Endothelial cell of umbilical vein (primary cell): ENCODE data around the gene TDRD7. TPM values are rescaled to one million over a fixed set of nuclear protein-coding genes. Genes with fewer than 3 reads are reported as not detected.

Experiments
- BruUV-seq: library from RNA; stranded (reverse); fragments of 400-500 nt; replicated peaks from 2 replicates; lab custom pipeline; 2021; lab: Mats Ljungman, UMichigan
- CTCF ChIA-PET: fragments of 300-600, 350-600 bp; sonication (Branson Sonifier 250); formaldehyde crosslinking; loops from one replicate; lab custom pipeline; 2021; ENCODE audit warnings: antibody characterized with exemption, inconsistent platforms; lab: Charles Lee
- POLR2A ChIA-PET: fragments of 300-600, 350-600 bp; sonication (Branson Sonifier 250); formaldehyde crosslinking; loops from one replicate; lab custom pipeline; 2021; ENCODE audit warnings: antibody characterized with exemption, inconsistent platforms; lab: Charles Lee
- DNase-seq: peaks from one replicate; pipeline ENCODE4 v3.0.0-alpha.2; 2011; ENCODE audit warnings: low read depth, low spot score
- FAIRE-seq: peaks from 2 replicates; lab custom pipeline; 2011; peaks lifted over from hg19 to GRCh38; lab: Jason Lieb, UNC
- H2AFZ ChIP-seq: 2 replicates; pipeline ENCODE4 v1.6.0; 2012; ENCODE audit warnings: low read depth, low read length, control low read depth, inconsistent platforms
- H3K27ac ChIP-seq: 2 replicates; pipeline ENCODE4 v1.5.1; 2011; ENCODE audit warnings: low read depth, mild to moderate bottlenecking, control low read depth, low read length, moderate library complexity; ENCODE audit not compliant: insufficient read depth
- H3K27me3 ChIP-seq, 2 experiments: 2 replicates each; pipeline versions ENCODE4 v1.6.0 to v1.6.1; 2011; ENCODE audit warnings: low read length in 2 of 2, mixed read lengths in 1 of 2; ENCODE audit not compliant: control insufficient read depth in 2 of 2, insufficient read depth in 2 of 2
- H3K36me3 ChIP-seq, 2 experiments: 2 replicates in 1 of 2; 3 replicates in 1 of 2; pipeline ENCODE4 v1.5.1; 2011; ENCODE audit warnings: low read length in 2 of 2, mild to moderate bottlenecking in 1 of 2, moderate library complexity in 1 of 2; ENCODE audit not compliant: control insufficient read depth in 2 of 2, insufficient read depth in 2 of 2; ENCODE audit errors: extremely low read depth in 1 of 2
- H3K4me1 ChIP-seq: 3 replicates; pipeline ENCODE4 v1.5.1; 2011; ENCODE audit warnings: mild to moderate bottlenecking, low read length; ENCODE audit not compliant: control insufficient read depth, insufficient read depth; ENCODE audit errors: extremely low read depth
- H3K4me2 ChIP-seq: 2 replicates; pipeline ENCODE4 v1.6.1; 2011; ENCODE audit warnings: low read length, control low read depth, mixed read lengths; ENCODE audit not compliant: insufficient read depth
- H3K4me3 ChIP-seq, 3 experiments: fragments of 200-600 bp in 1 of 3; sonication (generic), shearing (Covaris generic) in 1 of 3; replicated peaks in 1 of 3; 2 replicates each; pipeline ENCODE4 v1.5.1; 2011 to 2016; ENCODE audit warnings: control low read depth in 3 of 3, low read length in 3 of 3, mild to moderate bottlenecking in 2 of 3, inconsistent platforms in 1 of 3, low read depth in 1 of 3, moderate library complexity in 1 of 3; ENCODE audit not compliant: insufficient read depth in 1 of 3
- H3K79me2 ChIP-seq: 2 replicates; pipeline ENCODE4 v1.6.0; 2012; ENCODE audit warnings: low read length, inconsistent platforms; ENCODE audit not compliant: control insufficient read depth, insufficient read depth
- H3K9ac ChIP-seq: replicated peaks from 2 replicates; pipeline ENCODE3; 2011; ENCODE audit warnings: low read length, control low read depth; ENCODE audit not compliant: insufficient read depth; ENCODE audit errors: extremely low read depth
- H3K9me1 ChIP-seq: replicated peaks from 3 replicates; pipeline ENCODE4 v1.6.0; 2011; ENCODE audit warnings: mild to moderate bottlenecking, low read length; ENCODE audit not compliant: control insufficient read depth, insufficient read depth; ENCODE audit errors: extremely low read depth
- H3K9me3 ChIP-seq: replicated peaks from 2 replicates; pipeline ENCODE4 v1.5.1; 2012; ENCODE audit warnings: low read length, inconsistent platforms; ENCODE audit not compliant: control insufficient read depth, insufficient read depth
- H4K20me1 ChIP-seq: replicated peaks from 2 replicates; pipeline ENCODE3; 2011; ENCODE audit warnings: mild to moderate bottlenecking, low read length; ENCODE audit not compliant: control insufficient read depth, insufficient read depth; ENCODE audit errors: extremely low read depth
- CTCF ChIP-seq, 2 donors: IDR thresholded peaks; 1 replicate in 1 of 2; 2 replicates in 1 of 2; pipeline ENCODE4 v1.5.1; 2011; ENCODE audit warnings: low read length in 2 of 2, mild to moderate bottlenecking in 2 of 2, moderate library complexity in 2 of 2, control low read depth in 1 of 2, inconsistent platforms in 1 of 2, low read depth in 1 of 2; ENCODE audit not compliant: insufficient read depth in 1 of 2; ENCODE audit errors: extremely low read depth in 1 of 2
- EZH2 ChIP-seq: IDR thresholded peaks from 2 replicates; pipeline ENCODE4 v1.6.1; 2012; ENCODE audit warnings: borderline replicate concordance, low read depth, mild to moderate bottlenecking, moderate library complexity, low read length, inconsistent platforms; ENCODE audit not compliant: severe bottlenecking
- FOS ChIP-seq: IDR thresholded peaks from 2 replicates; pipeline ENCODE4 v1.6.1; 2011; ENCODE audit warnings: mild to moderate bottlenecking, low read length, moderate library complexity, borderline replicate concordance; ENCODE audit not compliant: insufficient read depth
- GATA2 ChIP-seq: IDR thresholded peaks from 2 replicates; pipeline ENCODE4 v1.7.0; 2011; ENCODE audit warnings: low read depth, mild to moderate bottlenecking, moderate library complexity, mixed read lengths, low read length; ENCODE audit not compliant: insufficient read length, insufficient read depth
- JUN ChIP-seq: IDR thresholded peaks from 2 replicates; pipeline ENCODE4 v1.6.1; 2011; ENCODE audit warnings: borderline replicate concordance, low read depth; ENCODE audit not compliant: insufficient read length, insufficient read depth
- MYC ChIP-seq: IDR thresholded peaks from one replicate; pipeline ENCODE4 v1.6.1; 2011; ENCODE audit warnings: mild to moderate bottlenecking, low read depth, low read length
- POLR2A ChIP-seq: IDR thresholded peaks from 2 replicates; pipeline ENCODE4 v1.6.1; 2012; ENCODE audit warnings: low read depth, mild to moderate bottlenecking, control low read depth, low read length
- POLR2AphosphoS5 ChIP-seq: IDR thresholded peaks from 2 replicates; pipeline ENCODE4 v1.6.1; 2012; ENCODE audit warnings: low read depth, mild to moderate bottlenecking, control low read depth, low read length, moderate library complexity; ENCODE audit not compliant: insufficient read depth
- dilution Hi-C: fragments of 300-500 bp; cut with MboI; formaldehyde crosslinking; loops from one replicate; pipeline ENCODE4 v1.15.0; 2019; ENCODE audit warnings: low sequenced_read_pairs; ENCODE audit not compliant: extremely low pct_ligation_motif_present
- intact Hi-C: fragments of 100-400 bp; cut with micrococcal nuclease; formaldehyde crosslinking; loops from one replicate; pipeline ENCODE4 v1.10.0; 2022
- polyA plus RNA-seq, 4 experiments: library from polyadenylated mRNA; depleted of rRNA in 3 of 4; stranded (reverse) in 3 of 4; unstranded in 1 of 4; fragments of >200 nt; gene quantifications; 2 replicates each; pipeline versions ENCODE4 v1.2.1 to v1.2.3, GENCODE V29; 2011 to 2012; ENCODE audit warnings: missing spikeins in 1 of 4
- total RNA-seq: library from RNA; stranded (reverse); gene quantifications from 2 replicates; pipeline ENCODE4 v1.2.3, GENCODE V29; 2021
- TF ChIP-seq, protein P1 (sequence below): IDR thresholded peaks from 2 replicates; pipeline ENCODE4 v1.6.1; 2011; ENCODE audit not compliant: insufficient read depth, insufficient read length

The TDRD7 gene
- total and polyA plus RNA-seq, 2 donors (not counting 3 experiments of a cell fraction or from before 2014, with no cell fraction given), result 4.9 to 11.5 TPM

DNA sequence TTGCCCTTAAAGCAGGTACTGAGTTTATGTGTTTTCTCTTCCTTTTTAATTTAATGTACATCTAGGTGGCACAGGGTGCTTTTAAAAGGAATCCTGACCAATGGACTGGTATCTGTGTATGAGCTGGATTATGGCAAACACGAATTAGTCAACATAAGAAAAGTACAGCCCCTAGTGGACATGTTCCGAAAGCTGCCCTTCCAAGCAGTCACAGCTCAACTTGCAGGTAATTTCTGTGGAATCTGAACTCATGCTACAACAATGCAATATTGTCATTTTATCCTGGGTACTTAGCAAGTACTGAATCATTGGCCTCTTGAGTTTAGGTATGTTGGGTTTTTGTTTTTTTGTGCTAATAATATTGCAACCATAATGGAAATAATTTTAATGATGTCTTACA, 75.2 kb downstream of the TDRD7 start:
- Histone ChIP-seq H3K4me3 (no peak overlapping the region), H4K20me1 (no peaks in the 10 kb centered on the region), H3K9me3 (no peaks in the 10 kb centered on the region), H2AFZ (no peak overlapping the region), H3K4me1 (no peaks in the 10 kb centered on the region), H3K9ac (no peak overlapping the region), H3K79me2 (no peaks in the 10 kb centered on the region), H3K27me3 (no peaks in the 10 kb centered on the region), H3K27ac (no peak overlapping the region), H3K9me1 (no peaks in the 10 kb centered on the region), H3K36me3 (no peaks in the 10 kb centered on the region), H3K4me2 (no peak overlapping the region)
- no peak for DNase-seq
- intact Hi-C loops (no loop called here), dilution Hi-C loops (no loop called here)
- TF ChIP-seq CTCF (IDR thresholded peaks at IDR 0.05; ENCODE audit: extremely low read depth in 1 of 2, insufficient read depth in 1 of 2, low read depth in 1 of 2, low read length in 2 of 2) (peak; percentile 26 to 27), MYC (no peak)
- TF ChIP-seq, protein P1, sequence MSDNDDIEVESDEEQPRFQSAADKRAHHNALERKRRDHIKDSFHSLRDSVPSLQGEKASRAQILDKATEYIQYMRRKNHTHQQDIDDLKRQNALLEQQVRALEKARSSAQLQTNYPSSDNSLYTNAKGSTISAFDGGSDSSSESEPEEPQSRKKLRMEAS, result no peak
- no peak for FAIRE-seq
- POLR2A ChIA-PET, result no interaction called here
- CTCF ChIA-PET, result interaction anchor here (0.9 to 4.4 kb wide), 10 partner anchors 8 to 630 kb away, joined by 3 to 32 read pairs (median 4); partner anchors contain the start of gene TMOD1
- no TSS peak for BruUV-seq

- no peaks in the 10 kb centered on the region for H4K20me1 ChIP-seq
- no peaks in the 10 kb centered on the region for H3K79me2 ChIP-seq
- DNase-seq, result no peak
- no peaks in the 10 kb centered on the region for H3K9me1 ChIP-seq
- no peaks in the 10 kb centered on the region for H3K9me3 ChIP-seq
- dilution Hi-C loops, result no loop called here
- POLR2A ChIA-PET, result no interaction called here
- intact Hi-C loops, result no loop called here
- no peak overlapping the region for H2AFZ ChIP-seq
- no peak overlapping the region for H3K27ac ChIP-seq
- H3K36me3 ChIP-seq, result no peaks in the 10 kb centered on the region
- no peak overlapping the region for H3K9ac ChIP-seq
- H3K4me3 ChIP-seq, result no peak overlapping the region
- H3K4me1 ChIP-seq, result no peaks in the 10 kb centered on the region
- FAIRE-seq, result no peak
- CTCF ChIA-PET, result interaction anchor here (1.7 to 4.4 kb wide), 4 partner anchors 13 to 128 kb away, joined by 5 to 32 read pairs (median 13); partner anchors contain the start of gene TMOD1
- no peak overlapping the region for H3K4me2 ChIP-seq
- BruUV-seq, result no TSS peak
- H3K27me3 ChIP-seq, result no peaks in the 10 kb centered on the region
- TF ChIP-seq POLR2AphosphoS5, result no peak
- TF ChIP-seq, protein P1, result no peak
- no peak for TF ChIP-seq POLR2A
- TF ChIP-seq FOS, result no peak
- TF ChIP-seq JUN, result no peak
- TF ChIP-seq CTCF (IDR thresholded peaks at IDR 0.05; ENCODE audit: extremely low read depth in 1 of 2, insufficient read depth in 1 of 2, low read depth in 1 of 2, low read length in 2 of 2), result no peak
- no peak for TF ChIP-seq MYC
- TF ChIP-seq EZH2, result no peak
- TF ChIP-seq GATA2, result no peak
Measured at GRCh38 chr9:97487861-97488260, 76.0 kb downstream of the TDRD7 start.
